ENCODE measurements around the gene U2AF1L4. TPM values are rescaled to one million over a fixed set of nuclear protein-coding genes. Genes with fewer than 3 reads are reported as not detected.

U2AF1L4 gene
- total RNA-seq, 4 donors from 2014 or later = 34.8 to 122 (median 44.9) TPM

GRCh38 chr19:35766571-35767104 is 21.4 kb upstream of the U2AF1L4 start:
- Histone ChIP-seq H3K9me3 (no peaks in the 10 kb centered on the region), H3K4me1 (no peaks in the 10 kb centered on the region), H3K27me3 (no peaks in the 10 kb centered on the region), H3K27ac (no peak overlapping the region), H3K4me3 (no peak overlapping the region), H3K36me3 (peaks cover 0 to 18% (median 5%) of the 10 kb centered on the region in 4 donors)
- 90 to 92% methylated on average over 9 to 11 of the region's 11 CpGs for WGBS, 2 donors (ENCODE audit: low coverage in 1 of 2)
- intact Hi-C loops (cut with DNase I; ENCODE audit: low total_unique reads) = no loop called here
- DNase-seq = no peak
- in situ Hi-C loops (cut with MboI; ENCODE audit: low pct_ligation_motif_present in 1 of 4, low pct_unique_long_range_greater_than_20kb in 1 of 4, low sequenced_read_pairs in 3 of 4) = no loop called here
- no peak for TF ChIP-seq POLR2AphosphoS5 (IDR thresholded peaks at IDR 0.05)
- TF ChIP-seq EP300 (IDR thresholded peaks at IDR 0.05; ENCODE audit: low read depth) = no peak

DNA sequence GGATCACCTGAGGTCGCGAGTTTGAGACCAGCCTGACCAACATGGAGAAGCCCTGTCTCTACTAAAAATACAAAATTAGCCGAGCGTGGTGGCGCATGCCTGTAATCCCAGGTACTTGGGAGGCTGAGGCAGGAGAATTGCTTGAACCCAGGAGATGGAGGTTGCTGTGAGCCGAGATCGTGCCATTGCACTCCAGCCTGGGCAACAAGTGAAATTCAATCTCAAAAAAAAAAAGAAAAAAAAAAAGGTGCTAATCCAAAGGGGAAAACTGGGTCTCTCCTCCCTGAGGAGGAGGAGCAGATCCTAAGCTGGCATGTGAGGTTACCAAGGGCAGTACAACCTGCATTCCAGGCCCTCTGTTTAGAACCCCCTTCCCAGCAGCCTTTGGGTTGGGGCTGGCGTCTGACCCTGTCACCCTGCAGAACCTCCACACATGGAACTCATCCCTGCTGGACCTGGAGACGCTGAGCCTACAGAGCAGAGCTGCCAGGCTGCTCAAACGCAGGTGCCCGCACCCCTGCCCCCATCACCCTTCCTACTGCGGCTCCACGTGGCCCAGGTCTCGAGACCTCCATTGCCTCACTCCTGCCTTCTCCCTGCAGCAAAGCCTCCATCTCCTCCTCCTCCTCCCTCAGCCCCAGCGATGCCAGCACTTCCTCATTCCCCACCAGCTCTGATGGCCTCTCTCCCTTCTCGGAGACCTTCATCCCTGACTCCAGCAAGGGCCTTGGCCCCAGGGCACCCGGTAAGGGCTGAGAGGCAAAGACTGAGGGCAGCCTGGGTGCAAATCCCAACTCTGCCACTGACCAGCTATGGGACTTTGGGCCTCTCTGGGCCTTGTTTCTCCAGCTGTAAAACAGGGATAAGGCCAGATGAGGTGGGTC is 19.5 kb upstream of the U2AF1L4 start:
- no peaks in the 10 kb centered on the region for H3K27me3 ChIP-seq
- no peak for TF ChIP-seq POLR2A (IDR thresholded peaks at IDR 0.05)
- TF ChIP-seq EP300 (IDR thresholded peaks at IDR 0.05; ENCODE audit: low read depth) = no peak
- no peak for TF ChIP-seq POLR2AphosphoS5 (IDR thresholded peaks at IDR 0.05)
- TF ChIP-seq, protein P1, sequence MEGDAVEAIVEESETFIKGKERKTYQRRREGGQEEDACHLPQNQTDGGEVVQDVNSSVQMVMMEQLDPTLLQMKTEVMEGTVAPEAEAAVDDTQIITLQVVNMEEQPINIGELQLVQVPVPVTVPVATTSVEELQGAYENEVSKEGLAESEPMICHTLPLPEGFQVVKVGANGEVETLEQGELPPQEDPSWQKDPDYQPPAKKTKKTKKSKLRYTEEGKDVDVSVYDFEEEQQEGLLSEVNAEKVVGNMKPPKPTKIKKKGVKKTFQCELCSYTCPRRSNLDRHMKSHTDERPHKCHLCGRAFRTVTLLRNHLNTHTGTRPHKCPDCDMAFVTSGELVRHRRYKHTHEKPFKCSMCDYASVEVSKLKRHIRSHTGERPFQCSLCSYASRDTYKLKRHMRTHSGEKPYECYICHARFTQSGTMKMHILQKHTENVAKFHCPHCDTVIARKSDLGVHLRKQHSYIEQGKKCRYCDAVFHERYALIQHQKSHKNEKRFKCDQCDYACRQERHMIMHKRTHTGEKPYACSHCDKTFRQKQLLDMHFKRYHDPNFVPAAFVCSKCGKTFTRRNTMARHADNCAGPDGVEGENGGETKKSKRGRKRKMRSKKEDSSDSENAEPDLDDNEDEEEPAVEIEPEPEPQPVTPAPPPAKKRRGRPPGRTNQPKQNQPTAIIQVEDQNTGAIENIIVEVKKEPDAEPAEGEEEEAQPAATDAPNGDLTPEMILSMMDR (IDR thresholded peaks at IDR 0.05) = no peak
- intact Hi-C loops (cut with DNase I; ENCODE audit: low total_unique reads) (no loop called here), in situ Hi-C loops (cut with MboI; ENCODE audit: low pct_ligation_motif_present in 1 of 4, low pct_unique_long_range_greater_than_20kb in 1 of 4, low sequenced_read_pairs in 3 of 4) (no loop called here)
- no peak overlapping the region for H3K27ac ChIP-seq
- WGBS, 2 donors (ENCODE audit: low coverage in 1 of 2) = 92% methylated on average over 2 to 17 of the region's 17 CpGs
- DNase-seq = no peak
- no peak overlapping the region for H3K4me3 ChIP-seq
- no peaks in the 10 kb centered on the region for H3K9me3 ChIP-seq
- H3K4me1 ChIP-seq = no peaks in the 10 kb centered on the region
- peaks cover 0 to 18% (median 5%) of the 10 kb centered on the region in 4 donors for H3K36me3 ChIP-seq

GRCh38 chr19:35760711-35761349 is 15.6 kb upstream of the U2AF1L4 start:
- intact Hi-C loops (cut with DNase I; ENCODE audit: low total_unique reads) (no loop called here), in situ Hi-C loops (cut with MboI; ENCODE audit: low pct_ligation_motif_present in 1 of 4, low pct_unique_long_range_greater_than_20kb in 1 of 4, low sequenced_read_pairs in 3 of 4) (no loop called here)
- peaks cover 12 to 29% (median 26%) of the 10 kb centered on the region in 4 donors for H3K4me1 ChIP-seq
- no peak overlapping the region for H3K27ac ChIP-seq
- no peak for DNase-seq
- no peaks in the 10 kb centered on the region for H3K9me3 ChIP-seq
- H3K27me3 ChIP-seq = peaks cover 3% of the 10 kb centered on the region
- H3K4me3 ChIP-seq = no peak overlapping the region
- WGBS, 2 donors (ENCODE audit: low coverage in 1 of 2) = 99% methylated on average over 4 of the region's 4 CpGs; no CpG with 5 or more reads in 1 of the 2 donors
- TF ChIP-seq EP300 (IDR thresholded peaks at IDR 0.05; ENCODE audit: low read depth) = no peak
- TF ChIP-seq, protein P1 (IDR thresholded peaks at IDR 0.05) = no peak
- no peak for TF ChIP-seq POLR2AphosphoS5 (IDR thresholded peaks at IDR 0.05)
- TF ChIP-seq POLR2A (IDR thresholded peaks at IDR 0.05) = no peak
- H3K36me3 ChIP-seq = peaks cover 0 to 18% (median 5%) of the 10 kb centered on the region in 4 donors

- TF ChIP-seq, protein P1 (IDR thresholded peaks at IDR 0.05) = no peak
- TF ChIP-seq EP300 (IDR thresholded peaks at IDR 0.05; ENCODE audit: low read depth) (no peak), POLR2A (IDR thresholded peaks at IDR 0.05) (no peak), POLR2AphosphoS5 (IDR thresholded peaks at IDR 0.05) (no peak)
- peaks cover 3% of the 10 kb centered on the region for H3K27me3 ChIP-seq
- peaks cover 0 to 12% (median 3%) of the 10 kb centered on the region in 4 donors for H3K36me3 ChIP-seq
- DNase-seq = no peak
- H3K4me1 ChIP-seq = peaks cover 16 to 40% (median 37%) of the 10 kb centered on the region in 4 donors
- no peak overlapping the region for H3K27ac ChIP-seq
- intact Hi-C loops (cut with DNase I; ENCODE audit: low total_unique reads) (no loop called here), in situ Hi-C loops (cut with MboI; ENCODE audit: low pct_ligation_motif_present in 1 of 4, low pct_unique_long_range_greater_than_20kb in 1 of 4, low sequenced_read_pairs in 3 of 4) (no loop called here)
- H3K9me3 ChIP-seq = no peaks in the 10 kb centered on the region
- 100% methylated on average over 2 of the region's 2 CpGs; no CpG with 5 or more reads in 1 of the 2 donors for WGBS, 2 donors (ENCODE audit: low coverage in 1 of 2)
- no peak overlapping the region for H3K4me3 ChIP-seq
Observed at GRCh38 chr19:35759697-35760096, 14.5 kb upstream of the U2AF1L4 start.

Measured in transverse colon (tissue), 4 donors.